Neural progenitor cell (in vitro differentiated cells): ENCODE data around the gene ESPL1. TPM values are rescaled to one million over a fixed set of nuclear protein-coding genes. Genes with fewer than 3 reads are reported as not detected.

Source experiments
- DNase-seq: peaks from one replicate; pipeline ENCODE4 v3.0.0-alpha.2; 2016; ENCODE audit warnings: low spot score
- H2AFZ ChIP-seq: fragments of 200-600 bp; sonication (generic); replicated peaks from 2 replicates; pipeline ENCODE4 v1.6.1; 2016; ENCODE audit warnings: antibody characterized with exemption
- H3F3A ChIP-seq: fragments of 200-600 bp; sonication (generic); 2 replicates; pipeline ENCODE4 v1.6.1; 2016; ENCODE audit warnings: antibody characterized with exemption, low read depth
- H3K27ac ChIP-seq: fragments of 200-600 bp; sonication (generic); 2 replicates; pipeline ENCODE4 v1.5.1; 2016; ENCODE audit warnings: mild to moderate bottlenecking
- H3K27me3 ChIP-seq: fragments of 200-600 bp; sonication (generic); 2 replicates; pipeline ENCODE4 v1.6.1; 2016; ENCODE audit warnings: mild to moderate bottlenecking, moderate library complexity
- H3K36me3 ChIP-seq: fragments of 200-600 bp; sonication (generic); 2 replicates; pipeline ENCODE4 v1.5.1; 2016
- H3K4me1 ChIP-seq: fragments of 200-600 bp; sonication (generic); 2 replicates; pipeline ENCODE4 v1.6.1; 2016; ENCODE audit warnings: mixed run types
- H3K4me2 ChIP-seq: fragments of 200-600 bp; sonication (generic); 2 replicates; pipeline ENCODE4 v1.6.1; 2016
- H3K4me3 ChIP-seq: fragments of 200-600 bp; sonication (generic); 2 replicates; pipeline ENCODE4 v1.5.1; 2016
- H3K79me2 ChIP-seq: fragments of 200-600 bp; sonication (generic); 2 replicates; pipeline ENCODE4 v1.6.1; 2016; ENCODE audit warnings: low read depth
- H3K9ac ChIP-seq: fragments of 200-600 bp; sonication (generic); 2 replicates; pipeline ENCODE4 v1.6.1; 2016
- H3K9me3 ChIP-seq: fragments of 200-600 bp; sonication (generic); 2 replicates; pipeline ENCODE4 v1.5.1; 2016; ENCODE audit warnings: low read depth
- H4K20me1 ChIP-seq: fragments of 200-600 bp; sonication (generic); 2 replicates; pipeline ENCODE4 v1.6.1; 2016; ENCODE audit warnings: low read depth
- H3K27ac Mint-ChIP-seq: 3 replicates; pipeline ENCODE4 v1.8.0; 2021; ENCODE audit warnings: mixed read lengths
- H3K27me3 Mint-ChIP-seq: 2 replicates; pipeline ENCODE4 v1.8.0; 2022; ENCODE audit warnings: low read depth, mild to moderate bottlenecking, inconsistent platforms, moderate library complexity, mixed read lengths; ENCODE audit not compliant: insufficient read depth
- H3K36me3 Mint-ChIP-seq: 3 replicates; pipeline ENCODE4 v1.8.0; 2021; ENCODE audit warnings: mixed read lengths
- H3K4me1 Mint-ChIP-seq: 3 replicates; pipeline ENCODE4 v1.8.0; 2021; ENCODE audit warnings: mixed read lengths
- H3K4me3 Mint-ChIP-seq: 3 replicates; pipeline ENCODE4 v1.8.0; 2021; ENCODE audit warnings: mild to moderate bottlenecking, moderate library complexity, mixed read lengths
- H3K9me3 Mint-ChIP-seq: 3 replicates; pipeline ENCODE4 v1.8.0; 2020; ENCODE audit warnings: mixed read lengths
- CTCF ChIP-seq: fragments of 200-600 bp; sonication (generic); IDR thresholded peaks from 2 replicates; pipeline ENCODE4 v1.5.1; 2017; ENCODE audit warnings: antibody characterized with exemption, mild to moderate bottlenecking
- EZH2 ChIP-seq: fragments of 200-600 bp; sonication (generic); IDR thresholded peaks from 2 replicates; pipeline ENCODE4 v1.6.1; 2017; ENCODE audit warnings: antibody characterized with exemption, mild to moderate bottlenecking, moderate library complexity
- EZH2phosphoT487 ChIP-seq: fragments of 200-600 bp; sonication (generic); IDR thresholded peaks from 2 replicates; pipeline ENCODE4 v1.6.1; 2017; ENCODE audit warnings: antibody characterized with exemption
- total RNA-seq: library from RNA; depleted of rRNA; stranded (reverse); fragments of >200 nt; gene quantifications from 2 replicates; pipeline ENCODE4 v1.2.3, GENCODE V29; 2015; ENCODE audit warnings: low replicate concordance

ESPL1 gene
- total RNA-seq, 1 donor from 2014 or later, result 34.3 TPM

DNA sequence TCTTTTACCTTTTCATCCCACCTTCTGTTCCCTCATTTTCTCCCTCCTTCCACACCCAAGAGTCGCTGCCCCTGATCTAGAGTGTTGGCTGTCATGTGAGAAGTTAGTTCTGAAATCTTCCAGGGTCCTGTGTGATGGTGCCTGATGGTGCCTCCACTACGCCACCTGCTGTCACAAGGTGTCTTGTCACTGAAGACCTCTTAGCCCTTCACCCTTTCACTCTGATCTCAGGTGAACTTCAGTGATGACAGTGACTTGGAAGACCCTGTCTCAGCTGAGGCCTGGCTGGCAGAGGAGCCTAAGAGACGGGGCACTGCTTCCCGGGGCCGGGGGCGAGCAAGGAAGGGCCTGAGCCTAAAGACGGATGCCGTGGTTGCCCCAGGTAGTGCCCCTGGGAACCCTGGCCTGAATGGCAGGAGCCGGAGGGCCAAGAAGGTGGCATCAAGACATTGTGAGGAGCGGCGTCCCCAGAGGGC lies 19.7 kb downstream of the ESPL1 start:
- Histone ChIP-seq H3K27ac (no peak overlapping the region), H3K4me2 (no peak overlapping the region), H3K27me3 (no peaks in the 10 kb centered on the region), H3K9ac (no peak overlapping the region), H3K9me3 (no peaks in the 10 kb centered on the region), H2AFZ (no peak overlapping the region), H4K20me1 (no peaks in the 10 kb centered on the region), H3K36me3 (no peaks in the 10 kb centered on the region), H3K79me2 (no peaks in the 10 kb centered on the region), H3K4me3 (no peak overlapping the region), H3K4me1 (no peaks in the 10 kb centered on the region), H3F3A (no peaks in the 10 kb centered on the region)
- TF ChIP-seq CTCF, result peak; percentile 62
- no peak for TF ChIP-seq EZH2phosphoT487
- Mint-ChIP-seq H3K4me3 (no peak overlapping the region), H3K27ac (no peak overlapping the region), H3K27me3 (peaks cover 2% of the 10 kb centered on the region), H3K9me3 (no peaks in the 10 kb centered on the region), H3K4me1 (peaks cover 2% of the 10 kb centered on the region), H3K36me3 (peaks cover 37% of the 10 kb centered on the region)
- DNase-seq, result peak; percentile 64

GRCh38 chr12:53288322-53288721 lies 20.2 kb downstream of the ESPL1 start:
- H3K36me3 Mint-ChIP-seq, result peaks cover 41% of the 10 kb centered on the region
- no peak overlapping the region for H2AFZ ChIP-seq
- no peak overlapping the region for H3K27ac Mint-ChIP-seq
- H3K27me3 Mint-ChIP-seq, result peaks cover 2% of the 10 kb centered on the region
- H3K79me2 ChIP-seq, result no peaks in the 10 kb centered on the region
- no peaks in the 10 kb centered on the region for H3K4me1 ChIP-seq
- no peaks in the 10 kb centered on the region for H4K20me1 ChIP-seq
- DNase-seq, result no peak
- TF ChIP-seq EZH2phosphoT487 (no peak), CTCF (no peak), EZH2 (no peak)
- no peaks in the 10 kb centered on the region for H3K9me3 Mint-ChIP-seq
- H3K4me3 ChIP-seq, result no peak overlapping the region
- no peak overlapping the region for H3K9ac ChIP-seq
- H3K4me2 ChIP-seq, result no peak overlapping the region
- peaks cover 2% of the 10 kb centered on the region for H3K4me1 Mint-ChIP-seq
- no peaks in the 10 kb centered on the region for H3K27me3 ChIP-seq
- H3K27ac ChIP-seq, result no peak overlapping the region
- no peaks in the 10 kb centered on the region for H3K9me3 ChIP-seq
- no peaks in the 10 kb centered on the region for H3K36me3 ChIP-seq
- peaks cover 4% of the 10 kb centered on the region for H3F3A ChIP-seq
- H3K4me3 Mint-ChIP-seq, result no peak overlapping the region

- Histone ChIP-seq H3K4me3 (no peak overlapping the region), H3K27ac (no peak overlapping the region), H3K9ac (no peak overlapping the region), H3K79me2 (no peaks in the 10 kb centered on the region), H3K4me2 (no peak overlapping the region), H3K36me3 (no peaks in the 10 kb centered on the region), H3K9me3 (no peaks in the 10 kb centered on the region), H4K20me1 (no peaks in the 10 kb centered on the region), H3F3A (peaks cover 20% of the 10 kb centered on the region), H2AFZ (no peak overlapping the region), H3K4me1 (peaks cover under 1% of the 10 kb centered on the region), H3K27me3 (no peaks in the 10 kb centered on the region)
- peaks cover 41% of the 10 kb centered on the region for H3K36me3 Mint-ChIP-seq
- no peaks in the 10 kb centered on the region for H3K9me3 Mint-ChIP-seq
- no peak overlapping the region for H3K27ac Mint-ChIP-seq
- no peak for TF ChIP-seq EZH2
- no peak for TF ChIP-seq EZH2phosphoT487
- TF ChIP-seq CTCF, result no peak
- H3K27me3 Mint-ChIP-seq, result peaks cover 2% of the 10 kb centered on the region
- H3K4me1 Mint-ChIP-seq, result peaks cover 7% of the 10 kb centered on the region
- H3K4me3 Mint-ChIP-seq, result no peak overlapping the region
- no peak for DNase-seq
Measured at GRCh38 chr12:53289891-53290290, 21.8 kb downstream of the ESPL1 start.
